GM19328 (cell line): ENCODE measurements around the gene RHPN2.
A peak's percentile ranks its signal among the peaks of the same experiment; 100 is the strongest.
"Not testable (repeated sequence)": the region's sequence is repeated elsewhere in the genome, so short reads cannot be mapped to it uniquely, and the experiment has no call there.

ENCODE experiments used
- ATAC-seq: cut with Tn5 transposase; IDR thresholded peaks from one replicate; pipeline ENCODE4 v1.9.1; 2021; ENCODE audit warnings: mild to moderate bottlenecking, moderate library complexity; ENCODE audit not compliant: unreplicated experiment

Gene RHPN2

GRCh38 chr19:33066543-33066942 is 1.9 kb upstream of the RHPN2 start:
- ATAC-seq = no peak

GRCh38 chr19:33064458-33064791 is 263 bp downstream of the RHPN2 start:
- peak; percentile 43 for ATAC-seq

- ATAC-seq = no peak
Observed at GRCh38 chr19:33063753-33064457, 783 bp downstream of the RHPN2 start.

GRCh38 chr19:33063356-33063752 is 1.3 kb downstream of the RHPN2 start:
- ATAC-seq = no peak

- no peak for ATAC-seq
Observed at GRCh38 chr19:33062902-33063301, 1.8 kb downstream of the RHPN2 start.

- no peak for ATAC-seq
Observed at GRCh38 chr19:33060586-33060985, 4.1 kb downstream of the RHPN2 start.

- no peak for ATAC-seq
Observed at GRCh38 chr19:33055718-33056117, 9.0 kb downstream of the RHPN2 start.

GRCh38 chr19:33054623-33055022 is 10.1 kb downstream of the RHPN2 start:
- ATAC-seq = no peak

GRCh38 chr19:33052352-33052972 is 12.2 kb downstream of the RHPN2 start:
- no peak for ATAC-seq

GRCh38 chr19:33050110-33050509 is 14.6 kb downstream of the RHPN2 start:
- ATAC-seq = no peak

- ATAC-seq = no peak
Observed at GRCh38 chr19:33048806-33049676, 15.6 kb downstream of the RHPN2 start.

- ATAC-seq = no peak
Observed at GRCh38 chr19:33047422-33047821, 17.3 kb downstream of the RHPN2 start.

GRCh38 chr19:33041828-33042160 is 22.9 kb downstream of the RHPN2 start:
- ATAC-seq = not testable (repeated sequence)

- no peak for ATAC-seq
Observed at GRCh38 chr19:33040994-33041827, 23.5 kb downstream of the RHPN2 start.

GRCh38 chr19:33039815-33040214 is 24.9 kb downstream of the RHPN2 start:
- ATAC-seq = no peak

- no peak for ATAC-seq
Observed at GRCh38 chr19:33039108-33039599, 25.5 kb downstream of the RHPN2 start.

GRCh38 chr19:33037168-33038025 is 27.3 kb downstream of the RHPN2 start:
- ATAC-seq = not testable (repeated sequence)

- not testable (repeated sequence) for ATAC-seq
Observed at GRCh38 chr19:33036370-33037167, 28.1 kb downstream of the RHPN2 start.

- ATAC-seq = no peak
Observed at GRCh38 chr19:33035461-33035860, 29.2 kb downstream of the RHPN2 start.
